ENCODE measurements around the gene LRRC3.

DNA sequence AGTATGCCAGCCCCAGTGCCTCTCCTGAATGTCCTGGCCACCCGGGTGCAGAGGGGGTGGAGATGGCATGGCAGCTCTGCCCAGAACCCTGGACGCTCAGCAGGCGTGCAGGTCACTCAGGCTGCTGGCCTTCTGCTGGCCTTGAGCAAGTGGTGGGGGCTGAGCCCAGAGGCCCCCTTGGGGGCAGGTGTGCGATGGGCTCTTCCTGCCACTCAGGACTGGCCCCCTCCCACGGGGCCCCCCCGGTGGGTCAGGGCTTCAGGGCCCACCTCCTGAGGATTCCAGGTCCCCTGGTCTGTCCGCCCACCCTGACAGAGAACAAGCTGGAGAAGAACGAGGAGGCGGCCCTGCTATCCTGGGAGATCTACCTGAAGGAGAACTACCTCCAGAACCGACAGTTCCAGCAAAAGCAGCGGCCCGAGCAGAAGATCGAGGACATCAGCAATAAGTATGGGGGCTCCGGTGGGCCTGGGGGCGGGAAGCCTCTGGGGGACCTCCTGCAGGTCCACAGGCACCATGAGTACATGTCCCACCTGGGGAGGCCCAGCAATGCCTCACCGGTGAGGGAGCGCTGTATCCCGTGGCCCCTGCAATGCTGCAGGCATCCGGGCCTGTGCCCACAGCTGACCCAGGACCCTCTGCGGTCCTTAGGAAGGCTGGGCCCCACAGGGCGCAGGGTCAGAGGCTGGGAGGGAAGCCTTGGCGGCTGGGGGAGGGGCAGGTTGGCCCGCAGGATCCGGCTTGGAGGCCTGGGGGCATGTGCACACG lies 37.0 kb upstream of the LRRC3 start:
- TF ChIP-seq, protein P1, sequence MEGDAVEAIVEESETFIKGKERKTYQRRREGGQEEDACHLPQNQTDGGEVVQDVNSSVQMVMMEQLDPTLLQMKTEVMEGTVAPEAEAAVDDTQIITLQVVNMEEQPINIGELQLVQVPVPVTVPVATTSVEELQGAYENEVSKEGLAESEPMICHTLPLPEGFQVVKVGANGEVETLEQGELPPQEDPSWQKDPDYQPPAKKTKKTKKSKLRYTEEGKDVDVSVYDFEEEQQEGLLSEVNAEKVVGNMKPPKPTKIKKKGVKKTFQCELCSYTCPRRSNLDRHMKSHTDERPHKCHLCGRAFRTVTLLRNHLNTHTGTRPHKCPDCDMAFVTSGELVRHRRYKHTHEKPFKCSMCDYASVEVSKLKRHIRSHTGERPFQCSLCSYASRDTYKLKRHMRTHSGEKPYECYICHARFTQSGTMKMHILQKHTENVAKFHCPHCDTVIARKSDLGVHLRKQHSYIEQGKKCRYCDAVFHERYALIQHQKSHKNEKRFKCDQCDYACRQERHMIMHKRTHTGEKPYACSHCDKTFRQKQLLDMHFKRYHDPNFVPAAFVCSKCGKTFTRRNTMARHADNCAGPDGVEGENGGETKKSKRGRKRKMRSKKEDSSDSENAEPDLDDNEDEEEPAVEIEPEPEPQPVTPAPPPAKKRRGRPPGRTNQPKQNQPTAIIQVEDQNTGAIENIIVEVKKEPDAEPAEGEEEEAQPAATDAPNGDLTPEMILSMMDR (IDR thresholded peaks at IDR 0.05; ENCODE audit: control extremely low read depth in 1 of 3, insufficient read depth in 1 of 3, low read depth in 1 of 3, low read length in 3 of 3) = no peak
- no peak for TF ChIP-seq KDM1A (IDR thresholded peaks at IDR 0.05; ENCODE audit: borderline replicate concordance, low read length)
- TF ChIP-seq EGR1 (IDR thresholded peaks at IDR 0.05; ENCODE audit: borderline replicate concordance, low read depth, low read length) = no peak
- no peak for TF ChIP-seq POLR2A (IDR thresholded peaks at IDR 0.05; ENCODE audit: control extremely low read depth in 1 of 2, low read depth in 2 of 2, low read length in 2 of 2)
- TF ChIP-seq TAF1 (IDR thresholded peaks at IDR 0.05; ENCODE audit: low read depth, low read length) = no peak
- TF ChIP-seq, protein P2, sequence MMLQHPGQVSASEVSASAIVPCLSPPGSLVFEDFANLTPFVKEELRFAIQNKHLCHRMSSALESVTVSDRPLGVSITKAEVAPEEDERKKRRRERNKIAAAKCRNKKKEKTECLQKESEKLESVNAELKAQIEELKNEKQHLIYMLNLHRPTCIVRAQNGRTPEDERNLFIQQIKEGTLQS (IDR thresholded peaks at IDR 0.05; ENCODE audit: insufficient read depth, low read depth, low read length) = no peak
- no peak for TF ChIP-seq JUND (IDR thresholded peaks at IDR 0.05; ENCODE audit: low read length)
- TF ChIP-seq CBX8 (IDR thresholded peaks at IDR 0.05; ENCODE audit: borderline replicate concordance, low read depth, low read length) = no peak
- TF ChIP-seq TEAD4 (IDR thresholded peaks at IDR 0.05; ENCODE audit: low read depth, low read length) = no peak
- no peak for TF ChIP-seq RFX5 (IDR thresholded peaks at IDR 0.05; ENCODE audit: borderline replicate concordance, low read depth, low read length)

Data from H1 (cell line).